Mesenchymal stem cell (in vitro differentiated cells and primary cell): Measurements from ENCODE around the gene FBXW11.

Source experiments
- DNase-seq: peaks from one replicate; pipeline ENCODE4 v3.0.0-alpha.2; 2013
- H2AFZ ChIP-seq: one replicate; pipeline ENCODE4 v1.6.1; 2013; ENCODE audit warnings: low read depth, mild to moderate bottlenecking, control low read depth, inconsistent platforms, low read length, moderate library complexity
- H2AK5ac ChIP-seq: 2 replicates; pipeline ENCODE4 v1.6.1; 2013; ENCODE audit warnings: low read length, moderate library complexity, mild to moderate bottlenecking, inconsistent platforms; ENCODE audit not compliant: severe bottlenecking
- H2BK120ac ChIP-seq: one replicate; pipeline ENCODE4 v1.6.1; 2013; ENCODE audit warnings: low read depth, mild to moderate bottlenecking, inconsistent platforms, low read length, moderate library complexity
- H2BK12ac ChIP-seq, 2 experiments: one replicate each; pipeline ENCODE4 v1.6.1; 2013; ENCODE audit warnings: inconsistent platforms in 2 of 2, low read length in 2 of 2, mild to moderate bottlenecking in 2 of 2, moderate library complexity in 2 of 2, control low read depth in 1 of 2
- H2BK15ac ChIP-seq: one replicate; pipeline ENCODE4 v1.6.1; 2013; ENCODE audit warnings: mild to moderate bottlenecking, low read depth, inconsistent platforms; ENCODE audit not compliant: poor library complexity, severe bottlenecking
- H2BK5ac ChIP-seq: 2 replicates; pipeline ENCODE4 v1.6.1; 2013; ENCODE audit warnings: low read depth, mild to moderate bottlenecking, low read length, control low read depth, inconsistent platforms; ENCODE audit not compliant: poor library complexity, severe bottlenecking
- H3K14ac ChIP-seq, 2 experiments: one replicate each; pipeline ENCODE4 v1.6.1; 2013; ENCODE audit warnings: inconsistent platforms in 2 of 2, low read length in 2 of 2, control low read depth in 1 of 2, mild to moderate bottlenecking in 1 of 2, moderate library complexity in 1 of 2
- H3K18ac ChIP-seq, 2 experiments: one replicate each; pipeline ENCODE4 v1.6.1; 2013; ENCODE audit warnings: inconsistent platforms in 2 of 2, low read length in 2 of 2, control low read depth in 1 of 2, low read depth in 1 of 2, mild to moderate bottlenecking in 1 of 2
- H3K23ac ChIP-seq, 2 experiments: one replicate each; pipeline ENCODE4 v1.6.1; 2013; ENCODE audit warnings: inconsistent platforms in 2 of 2, low read length in 2 of 2, mild to moderate bottlenecking in 2 of 2, moderate library complexity in 2 of 2, control low read depth in 1 of 2
- H3K27ac ChIP-seq: 2 replicates; pipeline ENCODE4 v1.5.1; 2013; ENCODE audit warnings: mild to moderate bottlenecking, moderate library complexity, low read length, control low read depth, inconsistent platforms; ENCODE audit not compliant: poor library complexity, severe bottlenecking
- H3K27me3 ChIP-seq, 2 experiments: 2 replicates each; pipeline versions ENCODE4 v1.6.1 to v1.7.0; 2013; ENCODE audit warnings: low read length in 2 of 2, mild to moderate bottlenecking in 2 of 2, moderate library complexity in 2 of 2, control low read depth in 1 of 2, inconsistent platforms in 1 of 2; ENCODE audit not compliant: control insufficient read depth in 1 of 2, insufficient read depth in 1 of 2
- H3K36me3 ChIP-seq, 2 experiments: 2 replicates each; pipeline versions ENCODE4 v1.6.1 to v1.7.0; 2013; ENCODE audit warnings: low read length in 2 of 2, control low read depth in 1 of 2, inconsistent platforms in 1 of 2, low read depth in 1 of 2, mild to moderate bottlenecking in 1 of 2; ENCODE audit not compliant: insufficient read depth in 2 of 2, control insufficient read depth in 1 of 2
- H3K4ac ChIP-seq, 2 experiments: one replicate each; pipeline ENCODE4 v1.6.1; 2013; ENCODE audit warnings: inconsistent platforms in 2 of 2, low read length in 2 of 2, mild to moderate bottlenecking in 2 of 2, moderate library complexity in 2 of 2, control low read depth in 1 of 2, low read depth in 1 of 2
- H3K4me1 ChIP-seq: 2 replicates; pipeline ENCODE4 v1.6.1; 2013; ENCODE audit warnings: low read depth, low read length, control low read depth; ENCODE audit not compliant: control insufficient read depth, insufficient read depth
- H3K4me2 ChIP-seq: 2 replicates; pipeline ENCODE4 v1.6.1; 2013; ENCODE audit warnings: low read length, mild to moderate bottlenecking, inconsistent platforms; ENCODE audit not compliant: poor library complexity, severe bottlenecking
- H3K4me3 ChIP-seq, 2 experiments: 2 replicates each; pipeline versions ENCODE4 v1.5.1 to v1.7.0; 2013; ENCODE audit warnings: low read length in 2 of 2, mild to moderate bottlenecking in 2 of 2, control low read depth in 1 of 2, low read depth in 1 of 2; ENCODE audit not compliant: insufficient read depth in 1 of 2
- H3K79me1 ChIP-seq: replicated peaks from 2 replicates; pipeline ENCODE4 v1.6.1; 2013; ENCODE audit warnings: mild to moderate bottlenecking, control low read depth, low read length, inconsistent platforms; ENCODE audit not compliant: poor library complexity, severe bottlenecking
- H3K9ac ChIP-seq: 2 replicates; pipeline ENCODE4 v1.7.0; 2013; ENCODE audit warnings: mild to moderate bottlenecking, low read length, moderate library complexity
- H3K9me3 ChIP-seq: 2 replicates; pipeline ENCODE4 v1.7.0; 2013; ENCODE audit warnings: mild to moderate bottlenecking, low read length; ENCODE audit not compliant: control insufficient read depth
- H4K8ac ChIP-seq: one replicate; pipeline ENCODE4 v1.6.1; 2013; ENCODE audit warnings: inconsistent platforms, mild to moderate bottlenecking, low read length, moderate library complexity
- H4K91ac ChIP-seq: one replicate; pipeline ENCODE4 v1.6.1; 2013; ENCODE audit warnings: mild to moderate bottlenecking, low read length, inconsistent platforms
- WGBS: methylation state at CpG from one replicate; pipeline ENCODE4 v1.1.7; 2013; ENCODE audit warnings: mixed read lengths; 5-methylcytosine and 5-hydroxymethylcytosine counted together

Gene FBXW11

GRCh38 chr5:171992305-171992704 lies 14.1 kb downstream of the FBXW11 start:
- Histone ChIP-seq H4K91ac (no peak overlapping the region), H3K4me2 (no peak overlapping the region), H2AFZ (no peak overlapping the region), H2BK15ac (no peak overlapping the region), H3K4me3 (no peak overlapping the region), H2AK5ac (no peak overlapping the region), H3K27ac (no peak overlapping the region), H2BK5ac (no peak overlapping the region), H3K36me3 (peaks cover 5 to 31% of the 10 kb centered on the region in 2 experiments), H3K4ac (no peak overlapping the region), H3K9ac (no peak overlapping the region), H3K14ac (no peak overlapping the region), H3K4me1 (peaks cover 3% of the 10 kb centered on the region), H2BK120ac (no peak overlapping the region), H3K79me1 (peaks cover 10% of the 10 kb centered on the region), H3K9me3 (no peaks in the 10 kb centered on the region), H2BK12ac (no peak overlapping the region), H4K8ac (no peak overlapping the region), H3K27me3 (no peaks in the 10 kb centered on the region), H3K18ac (no peak overlapping the region), H3K23ac (no peak overlapping the region)
- WGBS: 97% methylated on average over 3 of the region's 3 CpGs
- no peak for DNase-seq

- H2AFZ ChIP-seq: no peak overlapping the region
- no peak overlapping the region for H2BK15ac ChIP-seq
- no peak overlapping the region for H3K9ac ChIP-seq
- no peak overlapping the region for H3K4me3 ChIP-seq
- no peak overlapping the region for H3K14ac ChIP-seq
- no peak overlapping the region for H3K4ac ChIP-seq
- H3K27me3 ChIP-seq: no peaks in the 10 kb centered on the region
- no peak overlapping the region for H2AK5ac ChIP-seq
- peaks cover 6 to 29% of the 10 kb centered on the region in 2 experiments for H3K36me3 ChIP-seq
- no peak overlapping the region for H4K91ac ChIP-seq
- WGBS: 97% methylated on average over 7 of the region's 7 CpGs
- H2BK120ac ChIP-seq: no peak overlapping the region
- DNase-seq: no peak
- peaks cover 10% of the 10 kb centered on the region for H3K79me1 ChIP-seq
- no peaks in the 10 kb centered on the region for H3K9me3 ChIP-seq
- H2BK5ac ChIP-seq: no peak overlapping the region
- no peak overlapping the region for H3K18ac ChIP-seq
- H3K23ac ChIP-seq: no peak overlapping the region
- H3K4me2 ChIP-seq: no peak overlapping the region
- H4K8ac ChIP-seq: no peak overlapping the region
- no peak overlapping the region for H2BK12ac ChIP-seq
- H3K4me1 ChIP-seq: no peaks in the 10 kb centered on the region
- H3K27ac ChIP-seq: no peak overlapping the region
Measured at GRCh38 chr5:171990713-171991015, 15.8 kb downstream of the FBXW11 start.

- H3K27me3 ChIP-seq: no peaks in the 10 kb centered on the region
- no peak overlapping the region for H3K4me2 ChIP-seq
- no peak overlapping the region for H4K91ac ChIP-seq
- no peaks in the 10 kb centered on the region for H3K9me3 ChIP-seq
- no peak overlapping the region for H3K23ac ChIP-seq
- no peak overlapping the region for H2AK5ac ChIP-seq
- H3K14ac ChIP-seq: no peak overlapping the region
- no peak overlapping the region for H4K8ac ChIP-seq
- peaks cover 1% of the 10 kb centered on the region for H3K4me1 ChIP-seq
- peaks cover 13% of the 10 kb centered on the region for H3K79me1 ChIP-seq
- peaks cover 6 to 28% of the 10 kb centered on the region in 2 experiments for H3K36me3 ChIP-seq
- no peak for DNase-seq
- no peak overlapping the region for H2BK15ac ChIP-seq
- no peak overlapping the region for H2BK120ac ChIP-seq
- H3K4me3 ChIP-seq: no peak overlapping the region
- H3K9ac ChIP-seq: no peak overlapping the region
- H2AFZ ChIP-seq: no peak overlapping the region
- H3K18ac ChIP-seq: no peak overlapping the region
- H3K4ac ChIP-seq: no peak overlapping the region
- H3K27ac ChIP-seq: no peak overlapping the region
- no peak overlapping the region for H2BK5ac ChIP-seq
- no peak overlapping the region for H2BK12ac ChIP-seq
Measured at GRCh38 chr5:171989946-171990712, 16.3 kb downstream of the FBXW11 start.

GRCh38 chr5:171989276-171989675 lies 17.2 kb downstream of the FBXW11 start:
- Histone ChIP-seq H2BK120ac (no peak overlapping the region), H3K9ac (no peak overlapping the region), H2BK12ac (no peak overlapping the region), H3K4ac (no peak overlapping the region), H3K9me3 (no peaks in the 10 kb centered on the region), H2BK5ac (no peak overlapping the region), H3K23ac (no peak overlapping the region), H2BK15ac (no peak overlapping the region), H3K79me1 (peaks cover 13% of the 10 kb centered on the region), H3K27me3 (no peaks in the 10 kb centered on the region), H3K18ac (no peak overlapping the region), H4K91ac (no peak overlapping the region), H3K4me3 (no peak overlapping the region), H3K4me1 (peaks cover 2% of the 10 kb centered on the region), H3K36me3 (peaks cover 6 to 28% of the 10 kb centered on the region in 2 experiments), H3K4me2 (no peak overlapping the region), H2AK5ac (no peak overlapping the region), H3K27ac (no peak overlapping the region), H2AFZ (no peak overlapping the region), H3K14ac (no peak overlapping the region), H4K8ac (no peak overlapping the region)
- DNase-seq: no peak
- WGBS: 63% methylated on average over 4 of the region's 5 CpGs
